NCI-H1105 (cell line): ENCODE measurements around the gene SPEM1.

ENCODE experiments used
- DNase-seq: peaks from one replicate; lab custom pipeline; 2025; lab: John Stamatoyannopoulos, UW

SPEM1 gene

DNA sequence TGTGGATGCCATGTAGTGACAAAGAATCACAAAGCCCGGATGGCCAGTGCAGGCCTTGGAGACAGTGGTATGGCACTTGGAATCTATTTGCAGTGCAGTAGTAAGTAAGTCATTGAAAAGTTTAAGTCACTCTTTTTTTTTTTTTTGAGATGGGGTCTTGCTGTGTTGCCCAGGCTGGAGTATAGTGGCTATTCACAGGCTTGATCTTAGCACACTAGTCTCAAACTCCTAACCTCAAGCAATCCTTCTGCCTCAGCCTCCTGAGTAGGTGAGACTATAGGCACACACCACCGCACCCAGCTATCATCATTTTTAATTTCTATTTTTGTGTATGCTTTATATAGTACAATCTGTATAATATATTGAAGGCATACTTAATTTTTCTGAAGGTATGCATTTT lies 21.5 kb upstream of the SPEM1 start:
- no peak for DNase-seq

DNA sequence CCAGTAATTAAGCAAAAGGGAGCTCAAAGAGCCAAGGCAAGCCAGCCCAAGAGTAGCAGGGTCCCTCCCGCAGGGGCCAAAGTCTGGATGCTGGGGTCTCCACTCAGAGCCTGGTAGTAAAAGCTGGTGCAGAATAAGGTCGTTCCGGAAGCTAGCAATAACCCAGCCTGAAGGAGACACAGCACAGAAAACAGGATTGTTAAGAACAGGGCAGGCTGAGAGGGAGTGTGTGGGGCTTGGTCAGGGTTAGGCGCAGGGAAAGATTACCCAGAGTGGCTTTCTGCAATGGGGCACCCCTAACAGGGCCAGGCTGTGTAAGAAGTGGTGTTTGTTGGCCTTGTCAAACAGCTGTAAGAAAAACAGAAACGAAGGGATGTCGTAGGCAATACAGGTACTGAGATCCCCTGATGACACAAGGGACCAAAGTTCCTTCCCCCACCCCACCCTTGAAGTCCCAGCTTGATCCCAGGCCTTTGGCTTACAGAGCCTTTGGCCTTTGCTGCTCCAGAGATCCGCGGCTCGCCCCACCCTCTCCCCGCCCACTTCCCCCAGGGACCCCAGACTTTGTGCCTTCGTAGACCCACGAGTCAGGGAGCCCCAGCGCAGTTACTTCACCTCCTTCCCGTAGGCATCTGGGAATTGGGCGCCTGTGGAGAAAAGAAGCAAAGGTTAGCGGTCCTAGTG lies 16.9 kb upstream of the SPEM1 start:
- peak; percentile 35 for DNase-seq

DNA sequence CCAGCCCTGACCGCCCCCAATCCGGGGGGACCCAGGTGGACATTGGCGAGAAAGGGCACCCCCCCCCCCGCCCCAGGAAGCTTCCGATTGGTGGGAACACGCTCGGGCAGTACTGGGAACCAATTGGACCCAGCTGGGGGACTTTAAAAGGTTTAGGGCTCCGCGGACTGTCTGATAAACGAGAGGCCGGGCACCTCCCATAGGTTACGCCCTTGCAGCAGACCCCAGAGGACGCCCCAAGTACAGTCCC lies 16.5 kb upstream of the SPEM1 start:
- DNase-seq = peak; percentile 85

- peak; percentile 100 for DNase-seq
Observed at GRCh38 chr17:7403977-7404736, 16.0 kb upstream of the SPEM1 start, which contains the start of gene TMEM256. TMEM256 (minus strand) TSS chr17:7404097; CDS start chr17:7404084, 13 bp downstream.

GRCh38 chr17:7404737-7405349 lies 15.3 kb upstream of the SPEM1 start:
- no peak for DNase-seq

DNA sequence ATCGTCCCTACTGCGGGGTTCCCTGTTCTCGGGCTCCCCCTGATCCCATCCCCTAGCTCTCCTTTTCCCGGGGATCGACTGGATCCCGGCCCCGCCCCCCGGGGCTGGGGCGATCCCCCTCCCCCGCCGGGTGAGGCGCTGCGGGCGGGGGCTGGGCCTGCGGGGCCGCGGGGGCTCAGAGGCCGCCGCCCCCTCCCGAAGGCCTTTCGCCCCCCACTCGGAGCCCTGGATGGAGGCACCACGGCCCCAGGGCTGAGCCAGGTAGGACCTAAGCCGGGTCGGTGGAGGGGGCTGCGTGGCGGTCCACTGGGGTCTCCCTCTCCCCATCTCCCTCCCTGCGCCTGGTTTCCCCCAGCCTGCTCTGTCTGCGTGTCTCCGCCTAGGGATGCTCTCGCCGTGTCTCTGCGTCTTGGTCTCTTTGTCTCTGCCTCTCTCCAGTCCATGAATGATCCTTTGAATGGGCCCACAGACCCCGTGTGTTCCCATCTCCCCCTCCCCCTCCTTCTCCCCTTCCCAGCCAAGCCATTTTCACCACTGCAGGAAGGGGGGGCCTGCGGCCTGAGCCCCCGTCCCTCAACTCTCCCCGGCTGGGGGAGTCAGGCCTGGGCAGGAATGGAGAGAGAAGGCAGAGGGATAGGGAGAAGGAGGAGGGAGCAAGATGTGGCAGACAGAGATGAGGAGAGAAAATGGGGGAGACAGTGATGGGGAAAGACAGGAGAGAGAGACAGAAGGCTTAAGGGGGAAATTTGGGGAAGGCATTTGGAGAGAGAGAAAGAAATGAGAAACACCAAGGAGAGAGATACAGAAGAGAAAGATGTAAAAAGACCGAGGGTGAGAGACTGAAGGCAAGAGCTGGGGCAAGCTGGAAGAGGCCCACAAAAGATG lies 14.5 kb upstream of the SPEM1 start:
- DNase-seq = no peak

DNA sequence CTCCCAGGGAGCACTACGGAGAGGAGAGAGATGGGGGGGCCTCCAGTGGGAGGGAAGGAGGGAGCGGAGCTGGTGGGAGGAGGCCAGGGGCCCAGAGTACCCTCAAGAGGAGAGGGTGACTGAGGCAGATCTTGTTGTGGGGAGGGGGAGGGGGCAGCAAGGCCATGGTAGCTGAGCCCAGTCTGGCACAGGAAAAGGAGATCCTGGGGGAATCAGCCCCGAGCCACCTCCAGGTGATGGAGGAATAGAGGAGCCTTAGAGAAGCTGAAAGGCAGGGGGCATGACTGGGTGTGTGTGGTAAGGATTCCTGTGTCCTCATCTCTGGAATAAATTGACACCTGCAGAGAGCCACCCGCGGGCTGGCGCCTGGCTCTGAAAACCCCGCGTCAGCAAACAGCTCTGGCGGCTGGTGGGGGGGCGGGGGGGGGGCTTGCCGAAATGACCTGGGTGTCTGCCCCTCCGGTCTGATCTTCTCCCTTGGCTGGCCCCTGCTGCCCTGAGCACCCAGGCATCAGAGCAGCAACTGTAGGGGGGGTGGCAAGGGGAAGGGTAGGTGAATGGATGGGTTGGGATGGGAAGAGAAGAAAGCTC lies 13.8 kb upstream of the SPEM1 start:
- no peak for DNase-seq

DNA sequence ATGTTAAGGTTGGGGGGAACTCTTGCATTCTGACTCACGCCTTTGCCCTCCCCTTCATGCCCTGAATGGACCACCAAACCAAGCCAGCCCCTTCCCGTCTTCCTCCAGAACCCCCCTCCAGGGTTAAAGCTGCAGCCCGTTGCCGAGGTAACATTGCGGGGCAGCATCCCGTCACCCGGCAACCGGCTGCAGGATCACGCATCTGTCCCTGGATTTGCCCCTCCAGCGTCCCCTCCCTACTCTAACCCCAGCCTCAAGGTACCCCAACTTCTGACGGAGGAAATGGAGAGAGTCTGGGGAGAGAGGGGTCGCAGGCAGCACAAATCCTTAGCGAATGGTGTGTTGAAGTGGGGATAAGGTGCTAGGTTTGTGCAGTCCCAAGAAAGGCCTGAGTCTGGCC lies 13.0 kb upstream of the SPEM1 start:
- no peak for DNase-seq

DNA sequence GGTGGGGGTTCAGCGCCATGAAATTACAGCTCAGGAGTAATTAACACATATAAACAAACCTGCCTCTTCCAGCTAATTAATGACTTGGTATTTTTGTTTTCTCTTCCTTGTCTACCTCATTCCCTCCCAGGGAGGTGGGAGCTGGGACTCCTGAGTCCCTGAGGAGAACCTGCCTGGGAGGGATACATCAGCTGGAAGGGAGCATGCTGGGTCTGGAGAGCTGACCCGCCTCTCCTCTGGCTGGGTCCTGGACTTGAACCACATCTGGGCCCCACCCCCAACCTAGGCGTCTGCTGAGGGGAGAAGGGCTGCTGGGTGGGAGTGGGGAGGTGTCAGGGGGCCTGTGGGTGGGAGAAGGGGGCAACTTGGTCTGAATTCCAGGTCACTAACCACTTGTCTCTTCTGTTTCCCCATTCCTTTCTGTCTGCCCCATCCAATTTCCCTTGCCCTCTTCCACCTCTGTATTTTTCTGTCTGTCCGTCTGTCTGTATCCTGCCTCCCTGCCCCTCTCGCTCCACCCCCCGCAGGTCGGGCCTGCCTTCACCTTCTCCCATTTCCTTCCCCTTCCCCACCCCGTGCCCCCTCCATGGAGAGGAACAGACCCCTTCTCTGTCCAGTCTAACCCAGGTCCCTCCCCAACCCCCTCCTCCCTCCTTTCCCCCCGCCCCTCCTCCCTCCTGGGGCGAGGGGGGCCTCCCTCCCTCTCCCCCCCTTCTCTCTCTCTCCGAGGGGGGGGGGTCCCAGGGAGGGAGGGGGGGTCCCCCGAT lies 12.5 kb upstream of the SPEM1 start, which contains the start of gene NLGN2:
TSS of gene NLGN2 (plus strand) at position 361 of the 767 bp plus-strand sequence. CDS start 411 bp downstream, outside the sequence.
- DNase-seq = no peak

DNA sequence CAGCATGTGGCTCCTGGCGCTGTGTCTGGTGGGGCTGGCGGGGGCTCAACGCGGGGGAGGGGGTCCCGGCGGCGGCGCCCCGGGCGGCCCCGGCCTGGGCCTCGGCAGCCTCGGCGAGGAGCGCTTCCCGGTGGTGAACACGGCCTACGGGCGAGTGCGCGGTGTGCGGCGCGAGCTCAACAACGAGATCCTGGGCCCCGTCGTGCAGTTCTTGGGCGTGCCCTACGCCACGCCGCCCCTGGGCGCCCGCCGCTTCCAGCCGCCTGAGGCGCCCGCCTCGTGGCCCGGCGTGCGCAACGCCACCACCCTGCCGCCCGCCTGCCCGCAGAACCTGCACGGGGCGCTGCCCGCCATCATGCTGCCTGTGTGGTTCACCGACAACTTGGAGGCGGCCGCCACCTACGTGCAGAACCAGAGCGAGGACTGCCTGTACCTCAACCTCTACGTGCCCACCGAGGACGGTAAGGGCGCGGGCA lies 11.8 kb upstream of the SPEM1 start:
- no peak for DNase-seq

DNA sequence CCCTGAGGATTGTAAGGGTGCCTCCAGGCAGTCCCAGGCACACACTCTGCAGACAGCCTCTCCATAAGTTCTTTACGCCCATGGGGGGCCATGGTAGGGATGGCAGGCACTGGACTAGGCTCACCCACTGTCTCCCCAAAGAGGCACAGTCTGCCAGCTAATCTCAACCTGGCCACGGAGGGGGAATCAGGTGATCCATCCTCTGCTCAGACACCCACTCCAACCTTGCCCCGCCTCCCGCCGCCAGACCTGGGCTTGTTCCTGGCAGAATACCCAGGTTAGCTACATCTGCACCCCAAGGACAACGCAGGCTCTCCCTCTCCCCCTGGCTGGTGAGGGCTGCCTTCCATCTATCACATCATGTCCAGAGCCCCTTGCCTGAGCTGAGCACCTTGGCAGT lies 11.3 kb upstream of the SPEM1 start:
- no peak for DNase-seq

DNA sequence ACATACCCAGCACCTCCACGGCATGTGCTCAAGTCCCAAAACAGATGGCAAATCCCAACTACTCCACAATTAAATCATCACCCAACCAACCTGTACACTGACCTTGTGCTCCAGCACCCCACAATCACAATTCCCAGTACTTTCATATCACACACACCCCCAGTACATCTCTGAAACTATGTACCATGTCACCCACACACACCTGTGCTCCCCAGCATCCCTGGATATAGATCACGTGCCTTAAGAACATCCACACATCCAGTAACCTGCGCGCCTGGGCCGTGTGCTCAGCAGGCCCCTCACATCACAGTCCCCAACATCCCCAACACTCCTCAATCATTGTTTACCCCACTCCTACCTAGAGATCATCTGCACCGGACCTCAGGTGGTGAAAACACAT lies 10.4 kb upstream of the SPEM1 start:
- DNase-seq = no peak

DNA sequence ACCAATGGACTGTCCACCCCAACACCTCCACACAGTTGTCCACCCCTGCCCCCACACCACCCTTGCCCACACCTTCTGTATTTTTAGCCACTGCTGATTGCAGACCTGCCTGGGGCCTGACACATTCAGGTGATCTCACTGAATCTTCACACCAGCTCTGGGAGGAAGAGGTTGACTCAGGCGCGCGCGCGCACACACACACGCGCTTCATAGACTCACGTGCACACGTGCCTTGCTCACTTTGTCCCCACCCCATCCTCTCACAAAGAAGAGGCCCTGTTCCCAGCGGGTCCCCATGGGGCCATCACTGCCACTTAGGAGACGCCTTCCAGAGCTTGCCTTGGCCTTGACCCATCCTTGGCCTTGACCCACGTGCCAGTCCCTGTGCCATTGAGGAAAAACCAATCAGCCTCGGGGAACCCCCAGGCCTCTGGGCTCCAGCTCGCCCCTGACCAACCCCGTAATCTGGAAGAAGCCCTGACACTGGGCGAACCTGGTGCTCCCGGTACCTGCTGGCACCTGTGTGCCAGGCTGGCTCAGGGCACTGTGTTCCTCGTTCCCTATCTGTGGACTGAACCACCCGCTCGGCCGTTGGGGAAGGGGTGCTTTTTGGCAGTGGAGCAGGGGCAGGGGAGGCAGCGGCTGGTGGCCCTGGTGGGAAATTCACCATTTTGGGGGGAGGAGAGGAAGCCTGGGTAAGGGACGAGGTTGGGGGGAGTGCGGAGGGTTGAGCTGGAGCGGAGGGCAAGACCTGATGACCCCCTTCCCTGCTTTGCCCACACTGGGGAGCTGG lies 9.3 kb upstream of the SPEM1 start:
- no peak for DNase-seq

GRCh38 chr17:7411427-7411750 lies 8.7 kb upstream of the SPEM1 start:
- DNase-seq = no peak

DNA sequence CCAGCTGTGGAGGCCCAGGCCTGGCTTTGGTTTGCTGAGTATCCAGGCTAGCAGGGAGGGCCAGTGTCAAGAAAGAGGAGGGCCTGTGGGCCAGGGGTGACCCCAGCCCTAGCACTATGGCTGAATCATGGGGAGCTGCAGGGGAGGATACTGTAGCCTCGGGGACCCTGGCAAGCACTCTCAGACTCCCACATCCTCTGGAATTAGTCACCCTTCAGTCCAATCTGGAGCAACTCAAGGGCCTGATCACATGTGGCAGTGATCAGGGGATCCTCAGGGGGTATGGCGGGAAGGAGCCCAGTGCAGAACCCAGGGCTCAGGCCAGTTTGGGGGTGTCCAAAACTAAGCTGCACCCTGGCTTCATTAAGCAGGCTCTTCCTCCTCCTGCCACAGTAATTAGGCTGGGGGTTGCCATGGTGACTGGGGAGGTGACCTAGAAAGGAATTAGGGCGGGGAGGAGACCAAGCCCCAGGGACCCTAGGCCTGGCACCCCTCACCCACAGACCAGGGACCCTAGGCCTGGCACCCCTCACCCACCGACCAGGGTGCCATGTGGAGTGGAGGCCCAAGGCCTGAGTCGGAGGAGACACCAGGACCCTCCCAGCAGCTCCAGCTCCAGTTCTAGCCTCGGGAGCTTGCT lies 6.7 kb upstream of the SPEM1 start:
- DNase-seq = no peak

GRCh38 chr17:7414837-7415236 lies 5.3 kb upstream of the SPEM1 start:
- no peak for DNase-seq

DNA sequence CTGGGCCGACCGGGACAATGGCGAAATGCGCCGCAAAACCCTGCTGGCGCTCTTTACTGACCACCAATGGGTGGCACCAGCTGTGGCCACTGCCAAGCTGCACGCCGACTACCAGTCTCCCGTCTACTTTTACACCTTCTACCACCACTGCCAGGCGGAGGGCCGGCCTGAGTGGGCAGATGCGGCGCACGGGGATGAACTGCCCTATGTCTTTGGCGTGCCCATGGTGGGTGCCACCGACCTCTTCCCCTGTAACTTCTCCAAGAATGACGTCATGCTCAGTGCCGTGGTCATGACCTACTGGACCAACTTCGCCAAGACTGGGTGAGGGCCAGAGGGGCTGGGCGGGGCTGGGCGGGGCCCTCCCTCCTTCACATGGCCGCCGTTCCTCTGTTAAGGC lies 4.3 kb upstream of the SPEM1 start:
- no peak for DNase-seq

- no peak for DNase-seq
Observed at GRCh38 chr17:7416323-7416722, 3.8 kb upstream of the SPEM1 start.

- DNase-seq = no peak
Observed at GRCh38 chr17:7417056-7417655, 3.0 kb upstream of the SPEM1 start.
